Calu3 (cell line): ENCODE data around the gene TRIO. TPM values are rescaled to one million over a fixed set of nuclear protein-coding genes. Genes with fewer than 3 reads are reported as not detected.
"Not testable (repeated sequence)": the region's sequence is repeated elsewhere in the genome, so short reads cannot be mapped to it uniquely, and the experiment has no call there.

ENCODE experiments used
- BruUV-seq: library from RNA; stranded (reverse); fragments of 400-500 nt; replicated peaks from 2 replicates; lab custom pipeline; 2021; lab: Mats Ljungman, UMichigan
- CTCF ChIA-PET: fragments of 300-600 bp; sonication (Branson Sonifier 250); formaldehyde crosslinking; loops from one replicate; lab custom pipeline; 2022; ENCODE audit warnings: antibody characterized with exemption; lab: Charles Lee
- DNase-seq: peaks from one replicate; pipeline ENCODE4 v3.0.0; 2022
- H3K27ac Mint-ChIP-seq: one replicate; pipeline ENCODE4 v1.8.0; 2022; ENCODE audit warnings: mixed read lengths; ENCODE audit not compliant: unreplicated experiment
- H3K27me3 Mint-ChIP-seq: one replicate; pipeline ENCODE4 v1.8.0; 2022; ENCODE audit warnings: mixed read lengths; ENCODE audit not compliant: unreplicated experiment
- H3K36me3 Mint-ChIP-seq: one replicate; pipeline ENCODE4 v1.8.0; 2022; ENCODE audit warnings: mild to moderate bottlenecking, moderate library complexity, mixed read lengths; ENCODE audit not compliant: insufficient read depth, unreplicated experiment
- H3K4me1 Mint-ChIP-seq: one replicate; pipeline ENCODE4 v1.8.0; 2022; ENCODE audit warnings: mild to moderate bottlenecking, low read depth, mixed read lengths; ENCODE audit not compliant: unreplicated experiment
- H3K4me3 Mint-ChIP-seq: one replicate; pipeline ENCODE4 v1.8.0; 2022; ENCODE audit warnings: mild to moderate bottlenecking, low read depth, moderate library complexity, mixed read lengths; ENCODE audit not compliant: unreplicated experiment
- H3K9me3 Mint-ChIP-seq: one replicate; pipeline ENCODE4 v1.8.0; 2022; ENCODE audit warnings: low read depth, mixed read lengths; ENCODE audit not compliant: unreplicated experiment
- intact Hi-C: fragments of 100-400 bp; cut with micrococcal nuclease; formaldehyde crosslinking; loops from one replicate; pipeline ENCODE4 v1.10.0; 2022; ENCODE audit not compliant: unreplicated experiment
- total RNA-seq: library from RNA; stranded (reverse); gene quantifications from 2 replicates; pipeline ENCODE4 v1.2.3, GENCODE V29; 2022
- TF ChIP-seq, protein P1 (sequence below): fragments of 200-600 bp; IDR thresholded peaks from one replicate; pipeline ENCODE4 v1.8.0; 2022; ENCODE audit warnings: antibody characterized with exemption; ENCODE audit not compliant: unreplicated experiment

The TRIO gene
- total RNA-seq, 1 experiment from 2014 or later: 183 TPM

DNA sequence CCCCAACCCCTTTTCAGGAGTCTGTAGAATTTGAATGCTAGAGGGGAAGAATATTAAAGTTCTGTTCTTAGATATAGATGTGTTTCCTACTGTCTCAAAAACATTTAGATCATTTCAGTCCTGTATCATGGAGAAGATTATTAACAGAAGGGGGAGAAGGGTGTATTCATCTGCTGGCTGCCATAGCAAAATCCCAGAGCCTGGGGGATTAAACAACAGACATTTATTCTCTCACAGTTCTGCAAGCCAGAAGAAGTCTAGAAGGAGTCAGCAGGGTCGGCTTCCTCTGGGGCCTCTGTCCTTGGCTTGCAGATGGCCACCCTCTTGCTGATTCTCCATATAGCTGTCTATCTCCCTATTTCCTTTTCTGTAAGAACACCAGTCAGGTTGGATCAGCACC, 288.4 kb downstream of the TRIO start:
- CTCF ChIA-PET: no interaction called here
- Mint-ChIP-seq H3K9me3 (no peaks in the 10 kb centered on the region), H3K36me3 (peaks cover 17% of the 10 kb centered on the region), H3K4me1 (peaks cover 9% of the 10 kb centered on the region), H3K27ac (no peak overlapping the region), H3K27me3 (no peaks in the 10 kb centered on the region), H3K4me3 (no peak overlapping the region)
- DNase-seq: no peak
- TF ChIP-seq, protein P1, sequence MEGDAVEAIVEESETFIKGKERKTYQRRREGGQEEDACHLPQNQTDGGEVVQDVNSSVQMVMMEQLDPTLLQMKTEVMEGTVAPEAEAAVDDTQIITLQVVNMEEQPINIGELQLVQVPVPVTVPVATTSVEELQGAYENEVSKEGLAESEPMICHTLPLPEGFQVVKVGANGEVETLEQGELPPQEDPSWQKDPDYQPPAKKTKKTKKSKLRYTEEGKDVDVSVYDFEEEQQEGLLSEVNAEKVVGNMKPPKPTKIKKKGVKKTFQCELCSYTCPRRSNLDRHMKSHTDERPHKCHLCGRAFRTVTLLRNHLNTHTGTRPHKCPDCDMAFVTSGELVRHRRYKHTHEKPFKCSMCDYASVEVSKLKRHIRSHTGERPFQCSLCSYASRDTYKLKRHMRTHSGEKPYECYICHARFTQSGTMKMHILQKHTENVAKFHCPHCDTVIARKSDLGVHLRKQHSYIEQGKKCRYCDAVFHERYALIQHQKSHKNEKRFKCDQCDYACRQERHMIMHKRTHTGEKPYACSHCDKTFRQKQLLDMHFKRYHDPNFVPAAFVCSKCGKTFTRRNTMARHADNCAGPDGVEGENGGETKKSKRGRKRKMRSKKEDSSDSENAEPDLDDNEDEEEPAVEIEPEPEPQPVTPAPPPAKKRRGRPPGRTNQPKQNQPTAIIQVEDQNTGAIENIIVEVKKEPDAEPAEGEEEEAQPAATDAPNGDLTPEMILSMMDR: no peak
- no TSS peak for BruUV-seq
- intact Hi-C loops: no loop called here

DNA sequence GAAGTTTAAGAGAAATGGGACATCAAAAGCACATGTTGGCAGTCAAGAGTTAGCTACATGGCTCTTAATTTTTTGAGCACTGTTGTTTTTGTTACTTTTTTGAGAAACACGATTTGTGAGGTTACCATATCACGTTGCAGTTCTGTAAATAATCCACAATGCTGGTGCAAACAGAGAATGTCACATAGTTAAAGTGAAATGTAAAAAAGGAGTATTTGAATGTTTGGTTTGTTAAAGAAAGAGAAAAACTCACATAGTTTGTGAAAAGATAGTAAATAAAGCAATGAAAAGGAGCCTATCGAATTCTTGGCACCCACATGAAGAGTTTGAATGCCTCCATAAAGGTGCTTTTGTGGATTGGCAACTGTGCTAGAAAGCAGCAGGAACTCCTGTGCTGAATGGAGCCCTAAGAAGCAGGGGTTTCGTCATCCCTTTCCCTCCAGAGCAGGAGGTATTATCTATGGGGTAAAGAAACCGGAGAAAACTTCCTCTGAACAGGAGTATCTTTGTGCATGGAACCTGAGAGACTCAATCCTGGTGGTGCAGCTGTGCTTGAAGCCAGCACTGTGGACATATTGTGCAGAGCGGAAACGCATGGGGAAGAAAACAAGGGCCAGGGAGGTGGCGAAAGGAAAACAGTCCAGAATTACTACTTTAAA, 289.9 kb downstream of the TRIO start:
- no peak overlapping the region for H3K4me3 Mint-ChIP-seq
- H3K36me3 Mint-ChIP-seq: peaks cover 1% of the 10 kb centered on the region
- no peaks in the 10 kb centered on the region for H3K27me3 Mint-ChIP-seq
- TF ChIP-seq, protein P1: no peak
- CTCF ChIA-PET: interaction anchor here (1.1 kb wide), 1 partner anchor 15 kb away, joined by 3 read pairs; no protein-coding TSS in a partner anchor
- H3K4me1 Mint-ChIP-seq: peaks cover 9% of the 10 kb centered on the region
- intact Hi-C loops: no loop called here
- no peak overlapping the region for H3K27ac Mint-ChIP-seq
- no peak for DNase-seq
- H3K9me3 Mint-ChIP-seq: no peaks in the 10 kb centered on the region
- no TSS peak for BruUV-seq

DNA sequence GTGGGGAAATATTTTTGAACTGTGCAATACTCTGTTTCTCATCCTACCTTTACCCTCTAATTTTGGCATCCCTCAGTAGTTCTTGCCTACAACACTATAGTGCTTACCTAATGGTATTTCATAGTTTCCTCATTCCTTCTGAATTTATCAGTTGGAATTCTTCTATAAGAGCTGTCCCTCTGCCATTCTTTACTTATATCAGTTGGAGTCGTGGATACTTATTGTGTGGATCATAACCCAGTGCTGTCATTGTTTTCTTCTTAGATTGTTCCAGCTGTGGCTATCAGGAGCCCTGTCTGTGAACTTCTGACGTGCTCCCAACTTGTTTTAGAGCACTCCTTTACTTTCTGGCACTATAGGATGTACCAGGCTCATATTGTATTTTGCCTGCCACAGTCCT, 292.3 kb downstream of the TRIO start:
- no peaks in the 10 kb centered on the region for H3K9me3 Mint-ChIP-seq
- CTCF ChIA-PET: no interaction called here
- no peaks in the 10 kb centered on the region for H3K27me3 Mint-ChIP-seq
- no TSS peak for BruUV-seq
- peaks cover 9% of the 10 kb centered on the region for H3K4me1 Mint-ChIP-seq
- DNase-seq: no peak
- peaks cover 9% of the 10 kb centered on the region for H3K36me3 Mint-ChIP-seq
- TF ChIP-seq, protein P1: no peak
- intact Hi-C loops: no loop called here
- H3K4me3 Mint-ChIP-seq: no peak overlapping the region
- H3K27ac Mint-ChIP-seq: no peak overlapping the region

DNA sequence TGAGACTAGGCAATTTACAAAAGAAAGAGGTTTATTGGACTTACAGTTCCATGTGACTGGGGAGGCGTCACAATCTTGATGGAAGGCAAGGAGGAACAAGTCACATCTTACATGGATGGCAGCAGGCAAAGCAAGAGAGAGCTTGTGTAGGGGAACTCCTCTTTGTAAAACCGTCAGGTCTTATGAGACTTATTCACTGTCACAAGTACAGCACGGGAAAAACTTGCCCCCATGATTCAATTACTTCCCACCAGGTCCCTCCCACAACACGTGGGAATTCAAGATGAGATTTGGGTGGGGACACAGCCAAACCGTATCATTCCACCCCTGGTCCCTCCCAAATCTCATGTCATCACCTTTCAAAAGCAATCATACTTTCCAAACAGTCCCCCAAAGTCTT, 293.0 kb downstream of the TRIO start:
- CTCF ChIA-PET, H3K9me3 Mint-ChIP-seq, H3K36me3 Mint-ChIP-seq, H3K27me3 Mint-ChIP-seq, H3K4me3 Mint-ChIP-seq, DNase-seq, H3K27ac Mint-ChIP-seq, intact Hi-C loops, H3K4me1 Mint-ChIP-seq, BruUV-seq: not testable (repeated sequence)
